HG03139 (cell line): Measurements from ENCODE around the gene POGZ.
"Not testable (repeated sequence)": the region's sequence is repeated elsewhere in the genome, so short reads cannot be mapped to it uniquely, and the experiment has no call there.

ENCODE experiments used
- ATAC-seq: cut with Tn5 transposase; IDR thresholded peaks from one replicate; pipeline ENCODE4 v1.9.1; 2021; ENCODE audit not compliant: unreplicated experiment

The POGZ gene

DNA sequence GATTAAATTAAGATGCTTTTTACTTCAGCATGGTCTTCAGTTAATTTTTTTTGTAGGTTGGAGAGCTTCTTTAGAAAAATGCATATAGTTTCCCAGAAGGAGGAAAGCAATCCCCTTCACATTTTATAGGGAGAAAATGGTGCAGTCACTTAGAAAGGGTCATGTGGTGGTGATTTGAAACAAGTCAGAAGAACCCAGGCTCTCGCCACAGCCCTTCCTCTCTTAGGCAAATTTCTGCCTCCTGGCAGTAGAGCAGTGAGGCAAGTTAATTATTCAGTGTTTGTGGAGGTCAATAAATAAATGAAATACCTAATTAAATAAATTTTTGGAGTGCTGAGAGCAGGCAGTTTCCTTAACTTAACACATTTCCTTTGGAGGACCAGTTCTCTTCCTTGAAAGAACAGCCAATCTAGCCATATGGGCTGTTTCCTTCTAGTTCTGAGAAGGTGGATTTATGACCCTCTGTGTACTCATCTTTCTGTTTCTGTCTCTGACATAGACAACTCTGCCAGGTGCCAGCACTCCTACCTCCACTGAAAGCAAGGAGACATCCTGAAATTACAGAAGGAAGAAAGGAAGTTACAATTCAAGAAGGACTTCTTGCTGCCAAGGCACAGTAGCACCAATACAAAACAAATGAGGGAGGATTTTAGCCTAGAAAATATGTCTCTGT, 19.0 kb upstream of the POGZ start:
- ATAC-seq = no peak

DNA sequence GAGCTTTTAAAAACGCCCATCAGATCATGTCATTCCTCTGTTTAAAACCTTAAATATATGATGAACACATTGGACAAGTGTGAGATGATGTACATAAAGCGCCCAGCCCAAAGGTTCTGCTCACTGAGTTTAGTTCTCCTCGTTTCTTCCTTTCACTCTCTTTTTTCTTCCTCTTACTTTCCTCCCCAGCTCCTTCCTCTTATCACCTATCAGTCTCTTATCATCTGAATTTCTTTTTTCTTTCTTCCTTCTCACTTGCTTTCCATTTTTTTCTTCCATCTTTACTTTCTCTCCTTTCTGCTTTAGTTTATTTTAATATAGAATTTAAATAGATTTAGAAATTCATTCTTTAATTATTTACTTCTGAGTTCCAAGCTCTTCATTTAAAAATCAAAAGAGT, 17.8 kb upstream of the POGZ start:
- ATAC-seq = no peak

DNA sequence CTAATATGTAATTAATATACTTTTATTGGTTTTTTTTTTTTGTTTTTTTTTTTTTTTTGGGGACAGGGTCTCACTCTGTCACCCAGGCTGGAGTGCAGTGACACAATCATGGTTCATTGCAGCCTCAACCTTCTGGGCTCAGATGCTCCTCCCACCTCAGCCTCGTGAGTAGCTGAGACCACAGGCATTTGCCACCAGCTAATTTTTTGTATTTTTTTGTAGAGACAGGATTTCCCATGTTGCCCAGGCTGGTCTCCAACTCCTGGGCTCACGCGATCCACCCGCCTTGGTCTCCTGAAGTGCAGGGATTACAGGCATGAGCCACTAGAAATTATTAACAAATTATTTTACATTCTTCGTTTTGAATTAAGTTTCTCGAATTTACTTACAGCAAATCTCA, 16.8 kb upstream of the POGZ start:
- no peak for ATAC-seq

DNA sequence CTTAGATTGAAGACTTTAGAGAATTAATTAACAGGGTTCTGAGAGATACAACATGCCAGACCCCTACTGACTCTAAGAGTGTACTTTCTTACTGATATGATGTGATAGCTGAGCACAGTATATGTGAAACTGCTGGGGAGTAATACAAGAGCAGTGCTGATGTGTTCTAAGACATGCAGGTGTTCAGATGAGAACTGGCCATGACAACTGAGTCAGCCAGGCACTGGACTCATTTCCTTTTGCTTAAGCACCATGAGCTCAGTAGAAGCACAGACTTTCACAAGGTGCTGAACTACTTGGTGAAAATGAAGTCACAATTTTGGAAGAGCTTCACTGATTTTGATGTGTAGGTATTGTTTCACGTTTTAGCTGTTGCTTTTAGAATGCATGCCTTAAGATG, 15.9 kb upstream of the POGZ start:
- ATAC-seq = no peak

DNA sequence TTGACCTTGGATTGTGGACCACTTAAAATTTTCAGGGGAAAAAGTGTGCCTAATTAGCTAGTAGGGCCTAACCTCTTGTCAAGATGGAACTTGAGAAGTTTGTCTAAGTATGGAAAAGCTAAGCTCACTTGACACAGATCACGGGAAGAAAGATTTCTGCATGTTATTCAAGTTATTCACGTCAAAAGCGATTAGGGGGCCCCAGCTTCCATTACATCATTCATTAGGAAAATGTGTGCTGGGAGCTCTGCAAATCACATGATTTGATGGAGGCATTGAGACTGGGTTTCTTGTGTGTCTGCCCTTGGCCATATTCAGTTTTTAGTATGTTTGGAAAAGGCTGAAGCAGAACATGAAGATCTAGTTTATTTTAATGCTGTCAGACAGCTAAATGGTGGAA, 15.5 kb upstream of the POGZ start:
- no peak for ATAC-seq

DNA sequence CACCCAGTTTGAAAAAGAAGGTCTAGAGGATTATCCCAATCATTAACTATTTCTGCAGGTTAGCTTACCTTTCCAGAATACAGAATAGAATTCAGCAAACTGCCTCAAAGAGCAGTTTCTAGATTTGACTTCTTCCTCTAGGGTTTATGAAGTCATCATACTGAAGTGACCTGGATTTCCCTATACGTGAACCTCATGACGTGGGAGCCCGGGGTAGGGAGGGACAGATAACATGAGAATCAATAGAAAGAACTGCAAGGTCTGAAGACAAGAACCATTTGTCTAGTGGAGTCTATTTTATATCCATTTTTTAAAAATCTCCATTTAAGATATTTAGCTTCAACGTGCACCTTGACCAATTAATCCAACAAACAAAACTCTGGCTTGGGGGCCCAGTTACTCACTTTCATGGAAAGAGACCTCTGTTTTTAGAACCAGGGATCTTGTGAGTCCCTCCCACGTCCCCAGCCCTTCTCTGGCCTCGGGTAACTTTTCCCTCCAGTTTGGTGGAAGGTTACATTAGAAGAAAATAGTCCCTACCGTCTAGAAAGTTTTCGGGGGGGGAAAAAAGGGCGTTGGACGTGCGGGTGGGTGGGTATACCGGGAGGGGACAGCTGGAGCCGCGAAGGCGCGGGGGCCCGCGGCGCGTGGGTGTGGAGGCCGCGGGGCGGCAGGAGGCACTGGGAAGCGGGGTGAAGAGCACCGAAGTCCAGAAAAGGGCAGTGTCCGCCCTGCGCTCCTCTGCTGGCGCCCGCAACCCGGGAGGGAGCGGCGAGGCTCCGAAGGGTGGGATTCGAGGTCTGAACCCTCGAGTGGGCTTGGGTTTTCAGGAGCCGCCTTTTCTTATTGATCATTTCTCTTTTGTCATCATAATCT, 13.8 kb upstream of the POGZ start:
- ATAC-seq = no peak

DNA sequence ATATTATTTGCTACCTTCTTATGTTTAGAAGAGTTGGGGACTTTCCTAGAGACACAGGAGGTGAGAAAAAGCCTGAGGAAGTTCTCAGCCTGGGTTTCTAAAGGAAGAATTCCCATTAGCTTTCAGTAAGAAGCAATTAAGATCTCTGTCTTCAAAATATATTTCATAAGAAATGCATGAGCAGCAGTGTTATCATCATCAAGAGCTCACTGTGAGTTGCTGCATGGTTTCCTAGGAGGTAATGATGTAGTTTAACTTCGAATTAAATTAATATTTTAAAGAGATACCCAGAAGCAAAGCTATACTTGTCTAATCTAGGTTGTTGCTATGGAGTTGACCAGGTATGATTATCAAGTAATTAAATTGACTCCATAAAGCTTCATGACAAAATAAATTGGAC, 5.7 kb upstream of the POGZ start:
- ATAC-seq = no peak

DNA sequence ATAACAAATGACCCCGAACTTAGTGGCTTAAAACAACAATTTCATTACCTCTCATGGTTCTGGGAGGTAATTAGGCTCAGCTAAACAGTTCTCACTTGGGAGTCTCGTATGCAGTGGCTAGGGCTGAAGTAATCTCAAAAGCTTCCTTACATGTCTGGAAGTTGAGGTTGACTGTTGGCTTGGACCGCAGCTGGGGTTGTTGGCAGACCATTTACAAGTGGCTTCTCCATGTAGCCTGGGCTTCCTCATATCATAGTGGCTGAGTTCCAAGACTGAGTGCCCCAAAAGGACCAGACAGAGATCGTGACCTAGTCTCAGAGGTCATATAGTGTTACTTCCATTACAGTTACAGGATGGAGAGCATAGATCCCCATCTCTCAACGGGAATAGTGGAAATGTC, 2.4 kb upstream of the POGZ start:
- ATAC-seq = no peak

DNA sequence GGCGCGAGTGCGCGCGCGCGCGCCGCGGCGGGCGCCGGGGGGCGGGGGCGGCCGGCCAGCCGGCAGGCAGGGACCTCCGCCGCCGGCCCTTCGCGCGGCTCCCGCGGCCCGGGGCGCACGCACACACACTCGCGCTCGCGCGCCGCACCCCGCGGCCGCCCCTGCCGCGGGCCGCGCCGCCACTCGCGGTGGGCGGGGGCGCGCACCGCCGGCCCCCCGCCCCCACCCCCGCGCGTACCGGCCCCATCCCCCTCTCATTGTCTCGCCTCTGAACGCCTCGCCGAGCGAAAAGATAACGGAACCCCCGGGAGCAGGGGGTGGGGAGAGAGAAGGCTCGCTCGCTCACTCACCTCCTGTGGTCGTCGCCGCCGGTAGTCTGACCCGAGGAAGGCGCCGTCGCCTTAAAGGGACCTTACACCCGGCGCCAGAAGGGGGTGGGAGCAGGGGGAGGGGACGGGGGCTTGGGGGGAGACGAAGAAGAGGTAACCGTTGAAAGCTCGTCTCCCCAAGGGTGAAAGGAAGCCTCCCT, 428 bp downstream of the POGZ start:
- ATAC-seq = no peak

DNA sequence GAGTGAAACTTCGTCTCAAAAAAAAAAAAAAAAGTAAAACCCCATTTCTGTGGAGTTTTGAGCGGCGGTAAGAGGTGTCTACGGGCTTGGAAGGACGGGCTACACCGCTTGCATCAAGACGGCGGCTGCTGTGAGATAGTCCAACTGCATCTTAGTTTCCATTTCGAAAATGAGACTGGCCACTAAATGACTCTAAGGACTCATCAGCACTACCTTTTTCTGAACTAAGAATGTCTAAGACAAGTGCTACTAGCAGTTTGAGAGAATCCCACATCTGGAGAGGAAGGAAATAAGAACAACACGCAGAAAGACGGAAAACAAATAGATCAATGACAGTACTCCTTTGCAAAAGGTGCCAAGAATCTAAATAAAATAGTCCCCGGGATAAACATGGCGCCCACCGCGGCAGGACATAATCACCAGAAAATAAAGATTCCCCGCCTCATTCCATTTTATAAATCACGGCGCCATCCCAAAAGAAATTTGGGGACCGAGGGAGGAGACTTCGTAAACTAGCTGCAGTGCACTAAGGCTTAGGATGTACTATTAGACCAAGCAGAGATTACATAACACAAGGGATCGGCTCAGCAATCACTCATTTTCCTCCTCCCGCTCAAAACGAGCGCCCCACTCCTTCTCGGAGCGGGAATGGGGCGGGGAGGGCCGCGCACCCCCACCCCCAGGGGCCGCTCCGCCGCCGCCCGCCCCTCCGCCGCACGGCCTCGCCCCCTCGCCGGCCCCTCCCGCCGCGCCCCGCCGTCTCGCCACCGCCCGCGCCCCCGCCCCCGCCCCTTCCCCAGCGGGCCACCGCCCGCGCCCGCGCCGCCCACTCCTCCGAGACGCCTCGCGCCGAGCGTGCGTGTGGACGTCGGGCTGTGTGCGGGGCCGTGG, 1.1 kb downstream of the POGZ start:
- no peak for ATAC-seq

DNA sequence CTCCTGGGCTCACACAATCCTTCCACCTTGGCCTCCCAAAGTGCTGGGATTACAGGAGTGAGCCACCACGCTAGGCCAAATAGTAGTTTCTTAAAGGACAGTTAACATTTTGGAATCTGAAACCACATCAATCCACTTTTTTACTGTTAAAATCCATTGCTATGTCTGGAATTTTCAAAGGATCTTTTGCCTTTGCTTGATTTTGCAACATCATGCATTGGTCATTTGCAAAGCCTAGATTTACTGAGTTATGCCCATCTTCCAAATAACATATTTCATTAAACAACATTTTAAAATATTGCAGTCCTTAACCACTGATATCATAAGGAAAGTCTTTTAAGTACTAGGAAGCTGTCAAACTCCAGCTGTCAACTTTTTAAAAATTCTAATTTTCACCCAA, 3.3 kb downstream of the POGZ start:
- ATAC-seq = no peak

DNA sequence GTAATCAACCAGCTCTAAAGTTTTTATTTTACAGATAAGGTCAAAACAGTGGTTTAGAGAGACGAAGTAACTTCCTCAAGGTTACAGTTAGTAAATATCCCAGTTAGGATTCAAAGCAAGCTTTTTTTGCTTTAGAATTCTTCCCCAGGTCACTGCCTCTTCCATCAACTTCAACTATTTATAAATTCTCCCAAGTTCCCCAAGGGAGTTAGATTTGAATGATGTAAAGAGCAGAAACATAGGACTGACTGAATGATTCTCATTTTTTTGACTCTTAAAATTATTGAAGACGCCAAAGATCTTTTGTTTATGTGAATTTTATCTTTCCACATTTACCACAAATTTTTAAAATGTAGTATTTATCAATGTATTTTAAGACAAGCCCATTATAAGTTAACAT, 4.1 kb downstream of the POGZ start:
- ATAC-seq = no peak

DNA sequence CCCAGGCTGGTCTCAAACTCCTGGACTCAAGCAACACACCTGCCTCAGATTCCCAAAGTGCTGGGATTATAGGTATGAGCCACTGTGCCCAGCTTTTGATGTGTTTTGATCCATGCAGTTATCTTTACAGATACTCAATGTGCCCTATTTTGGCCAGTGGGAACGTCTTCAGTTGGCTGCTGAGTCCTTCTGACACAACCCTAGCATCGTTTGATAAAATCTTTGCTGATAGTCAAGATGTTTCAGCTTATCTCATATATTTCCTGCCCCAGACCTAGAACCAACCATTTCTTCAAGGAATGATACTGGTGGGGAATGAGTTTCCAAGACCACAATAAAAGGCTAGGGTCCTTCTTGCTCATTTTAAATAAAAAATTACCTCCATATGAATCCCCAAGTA, 11.6 kb downstream of the POGZ start:
- ATAC-seq = no peak

DNA sequence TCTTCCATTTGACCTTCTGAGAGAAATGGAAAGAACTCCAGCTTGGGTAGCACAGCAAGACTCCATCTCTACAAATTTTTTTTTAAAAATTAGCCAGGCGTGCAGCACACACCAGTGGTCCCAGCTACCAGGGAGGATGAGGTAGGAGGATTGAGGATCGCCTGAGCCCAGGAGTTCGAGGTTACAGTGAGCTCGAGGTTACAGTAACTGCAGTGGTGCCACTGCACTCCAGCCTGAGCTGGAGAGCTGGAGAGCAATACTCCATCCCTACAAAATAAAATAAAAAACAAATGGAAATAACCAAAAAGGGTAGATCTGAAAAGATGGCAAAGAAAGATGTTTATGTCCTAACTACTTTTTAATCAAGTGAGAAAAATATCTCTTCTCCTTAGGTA, 14.5 kb downstream of the POGZ start:
- no peak for ATAC-seq

DNA sequence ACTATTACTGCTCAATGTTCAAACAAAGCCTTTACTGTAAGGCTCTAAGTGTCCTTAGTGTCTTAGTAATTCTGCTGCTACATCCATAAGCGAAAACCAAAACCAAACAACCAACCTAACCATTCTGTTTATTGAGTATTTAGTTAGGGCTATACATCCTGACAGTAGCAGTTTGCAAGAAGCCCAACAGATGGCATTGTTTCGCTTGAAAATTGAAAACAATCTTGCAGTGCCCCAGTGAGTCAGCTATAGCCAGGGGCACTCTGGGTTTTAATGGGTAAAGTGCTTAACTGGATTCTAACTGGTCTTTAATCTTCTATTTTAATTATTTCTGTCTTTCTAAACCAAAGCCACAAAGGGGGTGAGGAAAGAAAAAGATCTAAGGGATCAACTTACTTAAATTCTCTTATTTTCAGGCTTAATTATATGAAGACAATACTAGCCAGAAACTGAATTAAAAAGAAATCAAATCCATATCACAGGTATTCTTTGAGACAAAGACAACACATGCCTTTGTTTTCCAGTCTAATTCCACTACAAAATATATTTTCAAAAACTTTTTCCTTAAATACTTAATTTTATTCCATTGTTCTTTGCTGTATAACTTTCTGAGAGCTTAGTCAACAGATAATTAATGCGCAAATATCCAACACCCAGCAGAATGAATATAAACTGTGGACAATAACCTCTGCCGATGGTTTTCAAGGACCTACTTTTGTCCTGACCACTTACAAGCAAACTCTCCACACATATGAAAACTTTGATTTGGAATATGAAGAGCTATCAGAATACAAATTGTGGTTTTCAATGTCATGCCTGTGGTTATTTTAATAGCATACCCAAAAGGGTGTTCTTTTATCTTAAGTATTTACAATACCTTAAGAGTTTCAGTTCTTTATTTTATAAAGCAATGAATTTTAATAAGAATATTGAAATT, 15.2 kb downstream of the POGZ start:
- ATAC-seq = no peak

DNA sequence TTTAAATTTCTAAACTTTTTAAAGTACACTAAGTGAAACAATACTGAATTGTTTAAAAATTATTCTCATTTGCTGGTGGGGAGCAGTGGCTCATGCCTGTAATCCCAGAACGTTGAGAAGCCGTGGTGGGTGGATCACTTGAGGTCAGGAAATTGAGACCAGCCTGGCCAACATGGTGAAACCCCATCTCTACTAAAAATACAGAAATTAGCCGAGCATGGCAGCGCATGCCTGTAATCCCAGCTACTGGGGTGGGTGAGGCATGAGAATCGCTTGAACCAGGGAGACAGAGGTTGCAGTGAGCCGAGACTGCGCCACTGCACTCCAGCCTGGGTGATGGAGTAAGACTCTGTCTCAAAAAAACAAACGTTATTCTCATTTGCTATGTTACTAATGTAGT, 21.9 kb downstream of the POGZ start:
- ATAC-seq = not testable (repeated sequence)

DNA sequence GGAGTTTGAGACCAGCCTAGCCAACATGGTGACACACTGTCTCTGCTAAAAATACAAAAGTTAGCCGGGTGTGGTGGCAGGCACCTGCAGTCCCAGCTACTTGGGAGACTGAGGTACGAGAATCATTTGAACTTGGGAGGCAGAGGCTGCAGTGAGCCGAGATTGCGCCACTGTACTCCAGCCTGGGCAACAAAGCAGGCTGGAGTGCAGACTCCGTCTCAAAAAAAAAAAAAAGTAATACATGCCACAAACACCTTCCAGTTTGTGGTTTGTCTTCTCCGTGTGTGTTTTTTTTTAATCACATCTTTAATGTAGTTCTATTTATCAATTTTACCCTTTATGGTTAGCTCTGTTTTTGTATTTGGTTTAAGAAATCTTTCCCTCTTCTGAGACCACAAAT, 22.3 kb downstream of the POGZ start:
- no peak for ATAC-seq

DNA sequence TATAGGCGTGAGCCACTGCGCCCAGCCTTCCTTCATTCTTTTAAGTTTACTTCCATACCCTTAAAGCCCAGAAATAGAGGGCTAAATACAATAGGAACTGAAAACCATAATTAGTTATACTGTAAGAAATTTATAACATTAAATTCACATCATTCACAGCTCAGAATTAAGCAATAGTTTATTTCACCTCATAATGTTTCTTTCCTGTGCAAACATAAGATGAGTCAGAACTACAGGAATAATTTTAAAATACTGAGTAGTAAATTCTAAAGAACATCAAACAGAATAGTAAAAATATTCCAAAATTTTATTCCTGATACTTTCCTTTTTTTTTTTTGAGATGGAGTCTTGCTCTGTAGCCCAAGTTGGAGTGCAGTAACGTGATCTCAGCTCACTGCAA, 24.1 kb downstream of the POGZ start:
- ATAC-seq = no peak

DNA sequence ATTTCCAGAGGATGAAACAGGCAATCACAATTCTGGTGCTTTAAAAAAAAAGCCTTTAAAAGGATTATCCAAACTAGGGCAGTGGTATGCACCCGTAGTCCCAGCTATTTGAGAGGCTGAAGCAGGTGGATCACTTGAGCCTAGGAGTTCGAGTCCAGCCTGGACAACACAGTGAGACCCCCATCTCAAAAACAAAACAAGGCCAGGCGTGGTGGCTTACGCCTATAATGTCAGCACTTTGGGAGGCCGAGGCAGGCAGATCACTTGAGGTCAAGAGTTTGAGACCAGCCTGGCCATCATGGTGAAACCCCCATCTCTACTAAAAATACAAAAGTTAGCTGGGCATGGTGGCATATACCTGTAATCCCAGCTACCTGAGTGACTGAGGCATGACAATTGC, 25.5 kb downstream of the POGZ start:
- not testable (repeated sequence) for ATAC-seq

DNA sequence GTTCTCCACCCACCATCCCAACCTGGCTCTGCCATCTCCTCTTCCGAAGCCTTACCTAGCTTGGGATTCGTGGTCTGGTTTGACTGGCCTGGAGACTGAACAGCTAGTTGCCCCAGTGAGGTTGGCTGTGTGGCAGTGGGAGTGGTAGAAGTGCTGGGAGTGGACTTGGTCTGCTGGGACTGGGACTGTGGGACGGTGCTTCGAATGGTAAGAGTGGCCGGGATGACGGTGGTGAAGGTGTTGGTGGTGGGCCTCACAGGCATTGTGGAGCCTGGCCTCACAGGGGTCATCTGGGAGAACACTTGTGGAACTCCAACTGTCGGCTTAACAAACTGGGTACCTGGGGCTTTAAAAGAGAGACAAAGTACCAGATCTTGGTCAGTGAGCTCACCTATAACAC, 31.2 kb downstream of the POGZ start:
- no peak for ATAC-seq
